Endothelial cell of umbilical vein (primary cell): ENCODE measurements around the gene MCTP1. TPM values are rescaled to one million over a fixed set of nuclear protein-coding genes. Genes with fewer than 3 reads are reported as not detected.
A peak's percentile ranks its signal among the peaks of the same experiment; 100 is the strongest.

ENCODE experiments used
- BruUV-seq: library from RNA; stranded (reverse); fragments of 400-500 nt; replicated peaks from 2 replicates; lab custom pipeline; 2021; lab: Mats Ljungman, UMichigan
- CTCF ChIA-PET: fragments of 300-600, 350-600 bp; sonication (Branson Sonifier 250); formaldehyde crosslinking; loops from one replicate; lab custom pipeline; 2021; ENCODE audit warnings: antibody characterized with exemption, inconsistent platforms; lab: Charles Lee
- POLR2A ChIA-PET: fragments of 300-600, 350-600 bp; sonication (Branson Sonifier 250); formaldehyde crosslinking; loops from one replicate; lab custom pipeline; 2021; ENCODE audit warnings: antibody characterized with exemption, inconsistent platforms; lab: Charles Lee
- DNase-seq: peaks from one replicate; pipeline ENCODE4 v3.0.0-alpha.2; 2011; ENCODE audit warnings: low read depth, low spot score
- FAIRE-seq: peaks from 2 replicates; lab custom pipeline; 2011; peaks lifted over from hg19 to GRCh38; lab: Jason Lieb, UNC
- H2AFZ ChIP-seq: 2 replicates; pipeline ENCODE4 v1.6.0; 2012; ENCODE audit warnings: low read depth, low read length, control low read depth, inconsistent platforms
- H3K27ac ChIP-seq: 2 replicates; pipeline ENCODE4 v1.5.1; 2011; ENCODE audit warnings: low read depth, mild to moderate bottlenecking, control low read depth, low read length, moderate library complexity; ENCODE audit not compliant: insufficient read depth
- H3K27me3 ChIP-seq, 2 experiments: 2 replicates each; pipeline versions ENCODE4 v1.6.0 to v1.6.1; 2011; ENCODE audit warnings: low read length in 2 of 2, mixed read lengths in 1 of 2; ENCODE audit not compliant: control insufficient read depth in 2 of 2, insufficient read depth in 2 of 2
- H3K36me3 ChIP-seq, 2 experiments: 2 replicates in 1 of 2; 3 replicates in 1 of 2; pipeline ENCODE4 v1.5.1; 2011; ENCODE audit warnings: low read length in 2 of 2, mild to moderate bottlenecking in 1 of 2, moderate library complexity in 1 of 2; ENCODE audit not compliant: control insufficient read depth in 2 of 2, insufficient read depth in 2 of 2; ENCODE audit errors: extremely low read depth in 1 of 2
- H3K4me1 ChIP-seq: 3 replicates; pipeline ENCODE4 v1.5.1; 2011; ENCODE audit warnings: mild to moderate bottlenecking, low read length; ENCODE audit not compliant: control insufficient read depth, insufficient read depth; ENCODE audit errors: extremely low read depth
- H3K4me2 ChIP-seq: 2 replicates; pipeline ENCODE4 v1.6.1; 2011; ENCODE audit warnings: low read length, control low read depth, mixed read lengths; ENCODE audit not compliant: insufficient read depth
- H3K4me3 ChIP-seq, 3 experiments: fragments of 200-600 bp in 1 of 3; sonication (generic), shearing (Covaris generic) in 1 of 3; replicated peaks in 1 of 3; 2 replicates each; pipeline ENCODE4 v1.5.1; 2011 to 2016; ENCODE audit warnings: control low read depth in 3 of 3, low read length in 3 of 3, mild to moderate bottlenecking in 2 of 3, inconsistent platforms in 1 of 3, low read depth in 1 of 3, moderate library complexity in 1 of 3; ENCODE audit not compliant: insufficient read depth in 1 of 3
- H3K79me2 ChIP-seq: 2 replicates; pipeline ENCODE4 v1.6.0; 2012; ENCODE audit warnings: low read length, inconsistent platforms; ENCODE audit not compliant: control insufficient read depth, insufficient read depth
- H3K9ac ChIP-seq: replicated peaks from 2 replicates; pipeline ENCODE3; 2011; ENCODE audit warnings: low read length, control low read depth; ENCODE audit not compliant: insufficient read depth; ENCODE audit errors: extremely low read depth
- H3K9me1 ChIP-seq: replicated peaks from 3 replicates; pipeline ENCODE4 v1.6.0; 2011; ENCODE audit warnings: mild to moderate bottlenecking, low read length; ENCODE audit not compliant: control insufficient read depth, insufficient read depth; ENCODE audit errors: extremely low read depth
- H3K9me3 ChIP-seq: replicated peaks from 2 replicates; pipeline ENCODE4 v1.5.1; 2012; ENCODE audit warnings: low read length, inconsistent platforms; ENCODE audit not compliant: control insufficient read depth, insufficient read depth
- H4K20me1 ChIP-seq: replicated peaks from 2 replicates; pipeline ENCODE3; 2011; ENCODE audit warnings: mild to moderate bottlenecking, low read length; ENCODE audit not compliant: control insufficient read depth, insufficient read depth; ENCODE audit errors: extremely low read depth
- EZH2 ChIP-seq: IDR thresholded peaks from 2 replicates; pipeline ENCODE4 v1.6.1; 2012; ENCODE audit warnings: borderline replicate concordance, low read depth, mild to moderate bottlenecking, moderate library complexity, low read length, inconsistent platforms; ENCODE audit not compliant: severe bottlenecking
- FOS ChIP-seq: IDR thresholded peaks from 2 replicates; pipeline ENCODE4 v1.6.1; 2011; ENCODE audit warnings: mild to moderate bottlenecking, low read length, moderate library complexity, borderline replicate concordance; ENCODE audit not compliant: insufficient read depth
- GATA2 ChIP-seq: IDR thresholded peaks from 2 replicates; pipeline ENCODE4 v1.7.0; 2011; ENCODE audit warnings: low read depth, mild to moderate bottlenecking, moderate library complexity, mixed read lengths, low read length; ENCODE audit not compliant: insufficient read length, insufficient read depth
- JUN ChIP-seq: IDR thresholded peaks from 2 replicates; pipeline ENCODE4 v1.6.1; 2011; ENCODE audit warnings: borderline replicate concordance, low read depth; ENCODE audit not compliant: insufficient read length, insufficient read depth
- MYC ChIP-seq: IDR thresholded peaks from one replicate; pipeline ENCODE4 v1.6.1; 2011; ENCODE audit warnings: mild to moderate bottlenecking, low read depth, low read length
- POLR2A ChIP-seq: IDR thresholded peaks from 2 replicates; pipeline ENCODE4 v1.6.1; 2012; ENCODE audit warnings: low read depth, mild to moderate bottlenecking, control low read depth, low read length
- POLR2AphosphoS5 ChIP-seq: IDR thresholded peaks from 2 replicates; pipeline ENCODE4 v1.6.1; 2012; ENCODE audit warnings: low read depth, mild to moderate bottlenecking, control low read depth, low read length, moderate library complexity; ENCODE audit not compliant: insufficient read depth
- dilution Hi-C: fragments of 300-500 bp; cut with MboI; formaldehyde crosslinking; loops from one replicate; pipeline ENCODE4 v1.15.0; 2019; ENCODE audit warnings: low sequenced_read_pairs; ENCODE audit not compliant: extremely low pct_ligation_motif_present
- intact Hi-C: fragments of 100-400 bp; cut with micrococcal nuclease; formaldehyde crosslinking; loops from one replicate; pipeline ENCODE4 v1.10.0; 2022
- polyA plus RNA-seq, 4 experiments: library from polyadenylated mRNA; depleted of rRNA in 3 of 4; stranded (reverse) in 3 of 4; unstranded in 1 of 4; fragments of >200 nt; gene quantifications; 2 replicates each; pipeline versions ENCODE4 v1.2.1 to v1.2.3, GENCODE V29; 2011 to 2012; ENCODE audit warnings: missing spikeins in 1 of 4
- total RNA-seq: library from RNA; stranded (reverse); gene quantifications from 2 replicates; pipeline ENCODE4 v1.2.3, GENCODE V29; 2021
- TF ChIP-seq, protein P1 (sequence below), 2 donors: IDR thresholded peaks; 1 replicate in 1 of 2; 2 replicates in 1 of 2; pipeline ENCODE4 v1.5.1; 2011; ENCODE audit warnings: low read length in 2 of 2, mild to moderate bottlenecking in 2 of 2, moderate library complexity in 2 of 2, control low read depth in 1 of 2, inconsistent platforms in 1 of 2, low read depth in 1 of 2; ENCODE audit not compliant: insufficient read depth in 1 of 2; ENCODE audit errors: extremely low read depth in 1 of 2
- TF ChIP-seq, protein P2 (sequence below): IDR thresholded peaks from 2 replicates; pipeline ENCODE4 v1.6.1; 2011; ENCODE audit not compliant: insufficient read depth, insufficient read length

The MCTP1 gene
- total and polyA plus RNA-seq, 2 donors (not counting 3 experiments of a cell fraction or from before 2014, with no cell fraction given), result 79.3 to 203 TPM

DNA sequence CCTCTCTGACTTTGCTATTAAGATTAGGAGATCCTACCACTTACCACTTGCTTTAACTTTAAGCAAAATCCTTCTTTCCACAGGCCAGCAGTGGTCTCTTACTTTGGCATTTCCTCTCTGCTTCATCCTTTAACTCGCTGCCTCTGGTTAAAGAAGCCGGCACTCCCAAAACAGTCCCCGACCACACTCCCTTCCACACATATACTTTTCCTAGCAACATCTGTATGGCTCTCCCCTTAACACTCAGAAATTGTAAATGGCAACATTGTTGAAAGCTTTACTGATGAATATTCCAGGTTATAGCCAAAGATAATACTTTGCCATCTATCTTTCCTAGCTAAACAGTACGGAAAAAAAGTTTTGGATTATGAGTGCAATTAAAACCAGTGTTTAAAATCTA, 133.2 kb downstream of the MCTP1 start:
- no peak overlapping the region for H3K9ac ChIP-seq
- no peaks in the 10 kb centered on the region for H4K20me1 ChIP-seq
- H3K27me3 ChIP-seq, result no peaks in the 10 kb centered on the region
- no peak overlapping the region for H3K27ac ChIP-seq
- ChIA-PET POLR2A (no interaction called here), CTCF (interaction anchor here (0.9 to 1.6 kb wide), 3 partner anchors 9 to 27 kb away, joined by 3 to 7 read pairs (median 7); no protein-coding TSS in a partner anchor)
- DNase-seq (no peak), FAIRE-seq (no peak)
- H3K9me3 ChIP-seq, result no peaks in the 10 kb centered on the region
- no peak overlapping the region for H3K4me3 ChIP-seq
- peak overlapping the region; percentile 41 for H2AFZ ChIP-seq
- H3K79me2 ChIP-seq, result no peaks in the 10 kb centered on the region
- H3K36me3 ChIP-seq, result no peaks in the 10 kb centered on the region
- no peak overlapping the region for H3K4me2 ChIP-seq
- H3K4me1 ChIP-seq, result peaks cover 17% of the 10 kb centered on the region
- intact Hi-C loops, result no loop called here
- dilution Hi-C loops, result no loop called here
- BruUV-seq, result no TSS peak
- TF ChIP-seq, protein P1, sequence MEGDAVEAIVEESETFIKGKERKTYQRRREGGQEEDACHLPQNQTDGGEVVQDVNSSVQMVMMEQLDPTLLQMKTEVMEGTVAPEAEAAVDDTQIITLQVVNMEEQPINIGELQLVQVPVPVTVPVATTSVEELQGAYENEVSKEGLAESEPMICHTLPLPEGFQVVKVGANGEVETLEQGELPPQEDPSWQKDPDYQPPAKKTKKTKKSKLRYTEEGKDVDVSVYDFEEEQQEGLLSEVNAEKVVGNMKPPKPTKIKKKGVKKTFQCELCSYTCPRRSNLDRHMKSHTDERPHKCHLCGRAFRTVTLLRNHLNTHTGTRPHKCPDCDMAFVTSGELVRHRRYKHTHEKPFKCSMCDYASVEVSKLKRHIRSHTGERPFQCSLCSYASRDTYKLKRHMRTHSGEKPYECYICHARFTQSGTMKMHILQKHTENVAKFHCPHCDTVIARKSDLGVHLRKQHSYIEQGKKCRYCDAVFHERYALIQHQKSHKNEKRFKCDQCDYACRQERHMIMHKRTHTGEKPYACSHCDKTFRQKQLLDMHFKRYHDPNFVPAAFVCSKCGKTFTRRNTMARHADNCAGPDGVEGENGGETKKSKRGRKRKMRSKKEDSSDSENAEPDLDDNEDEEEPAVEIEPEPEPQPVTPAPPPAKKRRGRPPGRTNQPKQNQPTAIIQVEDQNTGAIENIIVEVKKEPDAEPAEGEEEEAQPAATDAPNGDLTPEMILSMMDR (IDR thresholded peaks at IDR 0.05; ENCODE audit: extremely low read depth in 1 of 2, insufficient read depth in 1 of 2, low read depth in 1 of 2, low read length in 2 of 2), result no peak
- TF ChIP-seq GATA2 (no peak), JUN (no peak), EZH2 (no peak), POLR2A (no peak), MYC (no peak), POLR2AphosphoS5 (no peak), FOS (no peak)
- TF ChIP-seq, protein P2, sequence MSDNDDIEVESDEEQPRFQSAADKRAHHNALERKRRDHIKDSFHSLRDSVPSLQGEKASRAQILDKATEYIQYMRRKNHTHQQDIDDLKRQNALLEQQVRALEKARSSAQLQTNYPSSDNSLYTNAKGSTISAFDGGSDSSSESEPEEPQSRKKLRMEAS, result no peak
- H3K9me1 ChIP-seq, result no peaks in the 10 kb centered on the region
